Measurements from ENCODE around the gene SLC16A13.

Gene SLC16A13

GRCh38 chr17:7025245-7025644, 10.6 kb upstream of the SLC16A13 start:
- peak overlapping the region; percentile 79 for H3K27ac Mint-ChIP-seq (ENCODE audit: low read depth)
- ATAC-seq (replicated peaks; ENCODE audit: extremely low read depth, poor library complexity, severe bottlenecking) = no peak
- H3K9me3 Mint-ChIP-seq = no peaks in the 10 kb centered on the region
- peaks cover 47% of the 10 kb centered on the region for H3K4me1 Mint-ChIP-seq
- H3K4me3 Mint-ChIP-seq = no peak overlapping the region
- H3K27me3 Mint-ChIP-seq = no peaks in the 10 kb centered on the region
- peaks cover 6% of the 10 kb centered on the region for H3K36me3 Mint-ChIP-seq (ENCODE audit: insufficient read depth)
- DNase-seq (ENCODE audit: low spot score in 2 of 2) = no peak

- no peaks in the 10 kb centered on the region for H3K27me3 Mint-ChIP-seq
- H3K36me3 Mint-ChIP-seq (ENCODE audit: insufficient read depth) = peaks cover 6% of the 10 kb centered on the region
- H3K27ac Mint-ChIP-seq (ENCODE audit: low read depth) = no peak overlapping the region
- ATAC-seq (replicated peaks; ENCODE audit: extremely low read depth, poor library complexity, severe bottlenecking) (no peak), DNase-seq (ENCODE audit: low spot score in 2 of 2) (no peak)
- H3K9me3 Mint-ChIP-seq = no peaks in the 10 kb centered on the region
- H3K4me3 Mint-ChIP-seq = no peak overlapping the region
- peaks cover 46% of the 10 kb centered on the region for H3K4me1 Mint-ChIP-seq
These were observed 9.2 kb upstream of the SLC16A13 start for GRCh38 chr17:7026471-7027115.

- no peak overlapping the region for H3K4me3 Mint-ChIP-seq
- peaks cover 6% of the 10 kb centered on the region for H3K36me3 Mint-ChIP-seq (ENCODE audit: insufficient read depth)
- H3K9me3 Mint-ChIP-seq = no peaks in the 10 kb centered on the region
- no peaks in the 10 kb centered on the region for H3K27me3 Mint-ChIP-seq
- no peak for DNase-seq (ENCODE audit: low spot score in 2 of 2)
- H3K4me1 Mint-ChIP-seq = peaks cover 46% of the 10 kb centered on the region
- no peak overlapping the region for H3K27ac Mint-ChIP-seq (ENCODE audit: low read depth)
- no peak for ATAC-seq (replicated peaks; ENCODE audit: extremely low read depth, poor library complexity, severe bottlenecking)
These were observed 8.5 kb upstream of the SLC16A13 start for GRCh38 chr17:7027335-7027734.

- no peak for DNase-seq (ENCODE audit: low spot score in 2 of 2)
- Mint-ChIP-seq H3K27ac (ENCODE audit: low read depth) (no peak overlapping the region), H3K9me3 (no peaks in the 10 kb centered on the region), H3K36me3 (ENCODE audit: insufficient read depth) (peaks cover 1% of the 10 kb centered on the region), H3K27me3 (no peaks in the 10 kb centered on the region), H3K4me1 (peaks cover 46% of the 10 kb centered on the region), H3K4me3 (no peak overlapping the region)
- no peak for ATAC-seq (replicated peaks; ENCODE audit: extremely low read depth, poor library complexity, severe bottlenecking)
These were observed 6.7 kb upstream of the SLC16A13 start for GRCh38 chr17:7029096-7029495.

- ATAC-seq (replicated peaks; ENCODE audit: extremely low read depth, poor library complexity, severe bottlenecking) (peak; percentile 54), DNase-seq (ENCODE audit: low spot score in 2 of 2) (no peak)
- H3K36me3 Mint-ChIP-seq (ENCODE audit: insufficient read depth) = peaks cover 1% of the 10 kb centered on the region
- H3K9me3 Mint-ChIP-seq = no peaks in the 10 kb centered on the region
- H3K27ac Mint-ChIP-seq (ENCODE audit: low read depth) = peak overlapping the region; percentile 82
- H3K4me3 Mint-ChIP-seq = peak overlapping the region; percentile 41
- H3K27me3 Mint-ChIP-seq = no peaks in the 10 kb centered on the region
- H3K4me1 Mint-ChIP-seq = peaks cover 50% of the 10 kb centered on the region
These were observed 6.2 kb upstream of the SLC16A13 start for GRCh38 chr17:7029659-7030058.

- H3K4me1 Mint-ChIP-seq = peaks cover 66% of the 10 kb centered on the region
- ATAC-seq (replicated peaks; ENCODE audit: extremely low read depth, poor library complexity, severe bottlenecking) = peak; percentile 63
- peak overlapping the region; percentile 91 for H3K4me3 Mint-ChIP-seq
These were observed 742 bp upstream of the SLC16A13 start for GRCh38 chr17:7034955-7035590.

GRCh38 chr17:7038025-7038862, 2.4 kb downstream of the SLC16A13 start:
- no peaks in the 10 kb centered on the region for H3K27me3 Mint-ChIP-seq
- DNase-seq (ENCODE audit: low spot score in 2 of 2) (no peak), ATAC-seq (replicated peaks; ENCODE audit: extremely low read depth, poor library complexity, severe bottlenecking) (no peak)
- H3K27ac Mint-ChIP-seq (ENCODE audit: low read depth) = no peak overlapping the region
- peaks cover 64% of the 10 kb centered on the region for H3K4me1 Mint-ChIP-seq
- H3K4me3 Mint-ChIP-seq = peak overlapping the region; percentile 22
- H3K36me3 Mint-ChIP-seq (ENCODE audit: insufficient read depth) = peaks cover 8% of the 10 kb centered on the region
- H3K9me3 Mint-ChIP-seq = no peaks in the 10 kb centered on the region

More at GRCh38 chr17:7034955-7035590, 742 bp upstream of the SLC16A13 start:
- DNase-seq (ENCODE audit: low spot score in 2 of 2) = peak in 1 of 2 donors; percentile 44
- H3K36me3 Mint-ChIP-seq (ENCODE audit: insufficient read depth) = peaks cover 6% of the 10 kb centered on the region
- peak overlapping the region; percentile 94 for H3K27ac Mint-ChIP-seq (ENCODE audit: low read depth)
- no peaks in the 10 kb centered on the region for H3K9me3 Mint-ChIP-seq
- no peaks in the 10 kb centered on the region for H3K27me3 Mint-ChIP-seq

GRCh38 chr17:7039832-7040231, 4.0 kb downstream of the SLC16A13 start:
- Mint-ChIP-seq H3K4me1 (peaks cover 54% of the 10 kb centered on the region), H3K27me3 (no peaks in the 10 kb centered on the region), H3K4me3 (no peak overlapping the region), H3K36me3 (ENCODE audit: insufficient read depth) (peaks cover 8% of the 10 kb centered on the region), H3K27ac (ENCODE audit: low read depth) (no peak overlapping the region), H3K9me3 (no peaks in the 10 kb centered on the region)
- ATAC-seq (replicated peaks; ENCODE audit: extremely low read depth, poor library complexity, severe bottlenecking) = no peak
- DNase-seq (ENCODE audit: low spot score in 2 of 2) = no peak

GRCh38 chr17:7041607-7042500, 6.0 kb downstream of the SLC16A13 start:
- peak overlapping the region; percentile 94 for H3K27ac Mint-ChIP-seq (ENCODE audit: low read depth)
- DNase-seq (ENCODE audit: low spot score in 2 of 2) (peak in 1 of 2 donors; percentile 28), ATAC-seq (replicated peaks; ENCODE audit: extremely low read depth, poor library complexity, severe bottlenecking) (peak; percentile 35)
- no peaks in the 10 kb centered on the region for H3K27me3 Mint-ChIP-seq
- peaks cover 4% of the 10 kb centered on the region for H3K36me3 Mint-ChIP-seq (ENCODE audit: insufficient read depth)
- H3K4me1 Mint-ChIP-seq = peaks cover 47% of the 10 kb centered on the region
- H3K9me3 Mint-ChIP-seq = no peaks in the 10 kb centered on the region
- peak overlapping the region; percentile 82 for H3K4me3 Mint-ChIP-seq

- peaks cover 52% of the 10 kb centered on the region for H3K4me1 Mint-ChIP-seq
- H3K36me3 Mint-ChIP-seq (ENCODE audit: insufficient read depth) = peaks cover 4% of the 10 kb centered on the region
- H3K27me3 Mint-ChIP-seq = no peaks in the 10 kb centered on the region
- DNase-seq (ENCODE audit: low spot score in 2 of 2) (peak; percentile 29 to 31), ATAC-seq (replicated peaks; ENCODE audit: extremely low read depth, poor library complexity, severe bottlenecking) (peak; percentile 27)
- H3K27ac Mint-ChIP-seq (ENCODE audit: low read depth) = peak overlapping the region; percentile 94
- H3K9me3 Mint-ChIP-seq = no peaks in the 10 kb centered on the region
- H3K4me3 Mint-ChIP-seq = peak overlapping the region; percentile 82
These were observed 6.8 kb downstream of the SLC16A13 start for GRCh38 chr17:7042501-7043181.

- Mint-ChIP-seq H3K27me3 (no peaks in the 10 kb centered on the region), H3K4me3 (peak overlapping the region; percentile 82), H3K9me3 (no peaks in the 10 kb centered on the region), H3K27ac (ENCODE audit: low read depth) (peak overlapping the region; percentile 94), H3K36me3 (ENCODE audit: insufficient read depth) (peaks cover 4% of the 10 kb centered on the region), H3K4me1 (peaks cover 53% of the 10 kb centered on the region)
- DNase-seq (ENCODE audit: low spot score in 2 of 2) = no peak
- no peak for ATAC-seq (replicated peaks; ENCODE audit: extremely low read depth, poor library complexity, severe bottlenecking)
These were observed 7.3 kb downstream of the SLC16A13 start for GRCh38 chr17:7043182-7043496.

All from central memory CD8-positive, alpha-beta T cell (primary cell).